Keratinocyte (primary cell): ENCODE measurements around the gene MAD1L1. TPM values are rescaled to one million over a fixed set of nuclear protein-coding genes. Genes with fewer than 3 reads are reported as not detected.

Experiments
- DNase-seq: peaks from one replicate; pipeline ENCODE4 v3.0.0-alpha.2; 2011; ENCODE audit warnings: low read depth, missing footprints, low spot score
- FAIRE-seq: peaks from 2 replicates; lab custom pipeline; 2011; peaks lifted over from hg19 to GRCh38; lab: Jason Lieb, UNC
- H2AFZ ChIP-seq: 2 replicates; pipeline ENCODE4 v1.6.0; 2012; ENCODE audit warnings: low read length, control low read depth, inconsistent platforms; ENCODE audit not compliant: control insufficient read depth
- H3K27ac ChIP-seq: 2 replicates; pipeline ENCODE4 v1.5.1; 2011; ENCODE audit warnings: low read length; ENCODE audit not compliant: control insufficient read depth, insufficient read depth
- H3K27me3 ChIP-seq: 3 replicates; pipeline ENCODE4 v1.6.0; 2011; ENCODE audit warnings: low read length; ENCODE audit not compliant: control insufficient read depth, insufficient read depth; ENCODE audit errors: extremely low read depth
- H3K36me3 ChIP-seq, 2 experiments: 2 replicates in 1 of 2; 3 replicates in 1 of 2; pipeline ENCODE4 v1.5.1; 2011; ENCODE audit warnings: low read length in 2 of 2, mild to moderate bottlenecking in 1 of 2; ENCODE audit not compliant: control insufficient read depth in 2 of 2, insufficient read depth in 2 of 2; ENCODE audit errors: extremely low read depth in 1 of 2
- H3K4me1 ChIP-seq: 3 replicates; pipeline ENCODE4 v1.5.1; 2011; ENCODE audit warnings: low read length; ENCODE audit not compliant: control insufficient read depth, insufficient read depth; ENCODE audit errors: extremely low read depth
- H3K4me2 ChIP-seq: 3 replicates; pipeline ENCODE4 v1.6.0; 2011; ENCODE audit warnings: low read depth, low read length; ENCODE audit not compliant: control insufficient read depth, insufficient read depth; ENCODE audit errors: extremely low read depth
- H3K4me3 ChIP-seq, 3 experiments: fragments of 200-600 bp in 1 of 3; sonication (generic) in 1 of 3; 2 replicates in 2 of 3; 3 replicates in 1 of 3; pipeline ENCODE4 v1.5.1; 2011 to 2016; ENCODE audit warnings: low read length in 3 of 3, mild to moderate bottlenecking in 3 of 3, control low read depth in 2 of 3, inconsistent platforms in 1 of 3, low read depth in 1 of 3, mixed read lengths in 1 of 3, mixed run types in 1 of 3, moderate library complexity in 1 of 3; ENCODE audit not compliant: control insufficient read depth in 2 of 3, insufficient read depth in 2 of 3; ENCODE audit errors: extremely low read depth in 1 of 3
- H3K79me2 ChIP-seq: 2 replicates; pipeline ENCODE4 v1.6.0; 2012; ENCODE audit warnings: low read length; ENCODE audit not compliant: control insufficient read depth, insufficient read depth
- H3K9ac ChIP-seq: 3 replicates; pipeline ENCODE4 v1.6.0; 2011; ENCODE audit warnings: low read length; ENCODE audit not compliant: control insufficient read depth, insufficient read depth; ENCODE audit errors: extremely low read depth
- H3K9me1 ChIP-seq: 3 replicates; pipeline ENCODE4 v1.6.0; 2011; ENCODE audit warnings: low read length; ENCODE audit not compliant: control insufficient read depth, insufficient read depth; ENCODE audit errors: extremely low read depth
- H3K9me3 ChIP-seq: 2 replicates; pipeline ENCODE4 v1.5.1; 2012; ENCODE audit warnings: low read depth, low read length; ENCODE audit not compliant: control insufficient read depth
- H4K20me1 ChIP-seq: 3 replicates; pipeline ENCODE4 v1.6.0; 2011; ENCODE audit warnings: low read length; ENCODE audit not compliant: control insufficient read depth, insufficient read depth; ENCODE audit errors: extremely low read depth
- EZH2 ChIP-seq: IDR thresholded peaks from one replicate; pipeline ENCODE4 v1.6.1; 2012; ENCODE audit warnings: inconsistent platforms, mild to moderate bottlenecking, low read length, moderate library complexity
- dilution Hi-C: fragments of 300-500 bp; cut with MboI; formaldehyde crosslinking; loops from one replicate; pipeline ENCODE4 v1.7.0; 2020; ENCODE audit warnings: low sequenced_read_pairs; ENCODE audit not compliant: extremely low pct_ligation_motif_present
- polyA plus RNA-seq, 5 experiments: library from polyadenylated mRNA; depleted of rRNA in 3 of 5; stranded (reverse) in 3 of 5; stranded (forward) in 1 of 5; unstranded in 1 of 5; fragments of >200 nt; gene quantifications; 1 replicate in 1 of 5; 2 replicates in 3 of 5; 3 replicates in 1 of 5; pipeline versions ENCODE4 v1.2.1 to v1.2.3, GENCODE V29; 2011 to 2012; ENCODE audit warnings: missing spikeins in 2 of 5, low read depth in 1 of 5, low replicate concordance in 1 of 5
- TF ChIP-seq, protein P1 (sequence below), 3 experiments: IDR thresholded peaks in 1 of 3; conservative IDR thresholded peaks in 1 of 3; optimal IDR thresholded peaks in 1 of 3; 2 replicates in 2 of 3; 3 replicates in 1 of 3; pipeline versions ENCODE3 to v1.5.1; 2011; ENCODE audit warnings: low read length in 3 of 3, mild to moderate bottlenecking in 3 of 3, moderate library complexity in 2 of 3, control low read depth in 1 of 3, inconsistent platforms in 1 of 3; ENCODE audit not compliant: insufficient read depth in 2 of 3; ENCODE audit errors: extremely low read depth in 1 of 3

MAD1L1 gene
- polyA plus RNA-seq, 1 donor (not counting 4 experiments of a cell fraction or from before 2014, with no cell fraction given), result 18.0 TPM

GRCh38 chr7:2251841-2252771, 19.4 kb upstream of the MAD1L1 start:
- peaks cover 11% of the 10 kb centered on the region for H3K4me1 ChIP-seq

DNA sequence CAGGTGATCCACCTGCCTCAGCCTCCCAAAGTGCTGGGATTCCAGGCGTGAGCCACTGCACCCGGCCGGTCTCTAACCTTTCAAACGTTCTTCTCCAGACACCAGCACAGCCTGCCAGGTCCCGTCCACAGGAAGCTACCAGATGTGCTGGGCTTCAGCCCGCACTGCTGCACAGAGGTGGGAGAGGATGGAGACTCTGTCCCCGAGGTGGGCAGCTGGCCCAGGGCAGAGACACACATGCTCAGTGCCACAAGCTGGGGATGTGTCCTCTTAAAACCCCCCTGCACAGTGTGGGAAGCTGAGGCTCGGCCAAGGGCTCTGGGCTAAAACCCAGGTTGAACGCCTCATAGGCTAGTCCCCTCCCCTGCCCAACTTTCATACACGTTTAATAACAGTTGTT, 18.6 kb upstream of the MAD1L1 start:
- no peak overlapping the region for H3K4me2 ChIP-seq
- dilution Hi-C loops, result no loop called here
- TF ChIP-seq EZH2, result no peak
- TF ChIP-seq, protein P1, sequence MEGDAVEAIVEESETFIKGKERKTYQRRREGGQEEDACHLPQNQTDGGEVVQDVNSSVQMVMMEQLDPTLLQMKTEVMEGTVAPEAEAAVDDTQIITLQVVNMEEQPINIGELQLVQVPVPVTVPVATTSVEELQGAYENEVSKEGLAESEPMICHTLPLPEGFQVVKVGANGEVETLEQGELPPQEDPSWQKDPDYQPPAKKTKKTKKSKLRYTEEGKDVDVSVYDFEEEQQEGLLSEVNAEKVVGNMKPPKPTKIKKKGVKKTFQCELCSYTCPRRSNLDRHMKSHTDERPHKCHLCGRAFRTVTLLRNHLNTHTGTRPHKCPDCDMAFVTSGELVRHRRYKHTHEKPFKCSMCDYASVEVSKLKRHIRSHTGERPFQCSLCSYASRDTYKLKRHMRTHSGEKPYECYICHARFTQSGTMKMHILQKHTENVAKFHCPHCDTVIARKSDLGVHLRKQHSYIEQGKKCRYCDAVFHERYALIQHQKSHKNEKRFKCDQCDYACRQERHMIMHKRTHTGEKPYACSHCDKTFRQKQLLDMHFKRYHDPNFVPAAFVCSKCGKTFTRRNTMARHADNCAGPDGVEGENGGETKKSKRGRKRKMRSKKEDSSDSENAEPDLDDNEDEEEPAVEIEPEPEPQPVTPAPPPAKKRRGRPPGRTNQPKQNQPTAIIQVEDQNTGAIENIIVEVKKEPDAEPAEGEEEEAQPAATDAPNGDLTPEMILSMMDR (optimal IDR thresholded peaks at IDR 0.05 in 1 of 3, IDR thresholded peaks at IDR 0.05 in 1 of 3, conservative IDR thresholded peaks at IDR 0.05 in 1 of 3; ENCODE audit: extremely low read depth in 1 of 3, insufficient read depth in 2 of 3, low read length in 3 of 3), result no peak
- H3K4me3 ChIP-seq, result no peak overlapping the region
- no peak for FAIRE-seq
- no peak overlapping the region for H3K9ac ChIP-seq
- H3K27me3 ChIP-seq, result no peaks in the 10 kb centered on the region
- H3K36me3 ChIP-seq, result peaks cover under 1 to 5% of the 10 kb centered on the region in 2 experiments
- H4K20me1 ChIP-seq, result no peaks in the 10 kb centered on the region
- H3K4me1 ChIP-seq, result peaks cover 11% of the 10 kb centered on the region
- no peak for DNase-seq
- H3K9me3 ChIP-seq, result no peaks in the 10 kb centered on the region
- no peak overlapping the region for H2AFZ ChIP-seq
- H3K79me2 ChIP-seq, result no peaks in the 10 kb centered on the region
- no peaks in the 10 kb centered on the region for H3K9me1 ChIP-seq
- no peak overlapping the region for H3K27ac ChIP-seq

More at GRCh38 chr7:2251841-2252771, 19.4 kb upstream of the MAD1L1 start:
- no peaks in the 10 kb centered on the region for H3K27me3 ChIP-seq
- H3K9me1 ChIP-seq, result no peaks in the 10 kb centered on the region
- no peaks in the 10 kb centered on the region for H3K9me3 ChIP-seq
- TF ChIP-seq EZH2, result no peak
- TF ChIP-seq, protein P1 (optimal IDR thresholded peaks at IDR 0.05 in 1 of 3, IDR thresholded peaks at IDR 0.05 in 1 of 3, conservative IDR thresholded peaks at IDR 0.05 in 1 of 3; ENCODE audit: extremely low read depth in 1 of 3, insufficient read depth in 2 of 3, low read length in 3 of 3), result no peak
- no peak overlapping the region for H3K4me2 ChIP-seq
- no peaks in the 10 kb centered on the region for H3K79me2 ChIP-seq
- DNase-seq (no peak), FAIRE-seq (no peak)
- H2AFZ ChIP-seq, result no peak overlapping the region
- H3K9ac ChIP-seq, result no peak overlapping the region
- no peaks in the 10 kb centered on the region for H4K20me1 ChIP-seq
- H3K36me3 ChIP-seq, result peaks cover 0 to 5% of the 10 kb centered on the region in 2 experiments
- dilution Hi-C loops, result no loop called here
- no peak overlapping the region for H3K4me3 ChIP-seq
- no peak overlapping the region for H3K27ac ChIP-seq
